ENCODE results near the gene VASN. TPM values are rescaled to one million over a fixed set of nuclear protein-coding genes. Genes with fewer than 3 reads are reported as not detected.
"Not testable (repeated sequence)": the region's sequence is repeated elsewhere in the genome, so short reads cannot be mapped to it uniquely, and the experiment has no call there.

The VASN gene
- total RNA-seq, 1 donor from 2014 or later: 37.6 TPM

DNA sequence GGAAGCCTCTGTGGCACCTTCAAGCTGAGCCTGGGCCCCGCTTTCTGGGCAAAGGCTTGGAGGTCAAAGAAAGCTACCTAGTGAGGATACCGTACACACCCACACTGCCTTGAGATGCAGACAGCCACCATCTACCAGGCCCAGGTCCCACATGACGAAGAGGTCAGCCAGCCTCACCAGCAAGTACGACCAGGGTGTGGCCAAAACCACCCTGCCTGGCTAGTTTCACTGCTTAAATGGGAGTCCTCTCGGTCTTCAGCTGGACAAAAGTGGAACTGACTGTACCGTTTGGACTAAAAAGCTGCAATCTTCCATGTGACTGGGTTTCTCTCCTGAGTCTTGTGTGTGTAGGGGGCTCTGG lies 21.6 kb downstream of the VASN start:
- Mint-ChIP-seq H3K4me3 (no peak overlapping the region), H3K27ac (peak overlapping the region; percentile 95)

GRCh38 chr16:4393850-4394249 lies 22.2 kb downstream of the VASN start:
- H3K4me3 Mint-ChIP-seq; H3K36me3 Mint-ChIP-seq; DNase-seq (ENCODE audit: low spot score in 2 of 2, unreplicated experiment in 2 of 2); H3K9me3 Mint-ChIP-seq; H3K27me3 Mint-ChIP-seq (ENCODE audit: low read depth): not testable (repeated sequence)
- Mint-ChIP-seq H3K27ac (peak overlapping the region; percentile 95), H3K4me1 (peaks cover 41% of the 10 kb centered on the region)

More for the DNA sequence above, 21.6 kb downstream of the VASN start:
- TF ChIP-seq CTCF (IDR thresholded peaks at IDR 0.05; ENCODE audit: unreplicated experiment): no peak
- DNase-seq (ENCODE audit: low spot score in 2 of 2, unreplicated experiment in 2 of 2): no peak
- H3K9me3 Mint-ChIP-seq: no peaks in the 10 kb centered on the region
- H3K27me3 Mint-ChIP-seq (ENCODE audit: low read depth): no peaks in the 10 kb centered on the region
- H3K36me3 Mint-ChIP-seq: peaks cover 5% of the 10 kb centered on the region
- peaks cover 43% of the 10 kb centered on the region for H3K4me1 Mint-ChIP-seq

- no peak for TF ChIP-seq CTCF (IDR thresholded peaks at IDR 0.05; ENCODE audit: unreplicated experiment)
- no peaks in the 10 kb centered on the region for H3K27me3 Mint-ChIP-seq (ENCODE audit: low read depth)
- H3K4me1 Mint-ChIP-seq: peaks cover 29% of the 10 kb centered on the region
- H3K4me3 Mint-ChIP-seq: no peak overlapping the region
- peaks cover 5% of the 10 kb centered on the region for H3K36me3 Mint-ChIP-seq
- H3K27ac Mint-ChIP-seq: peak overlapping the region; percentile 43
- H3K9me3 Mint-ChIP-seq: no peaks in the 10 kb centered on the region
- no peak for DNase-seq (ENCODE audit: low spot score in 2 of 2, unreplicated experiment in 2 of 2)
Measured at GRCh38 chr16:4395055-4395726, 23.5 kb downstream of the VASN start.

GRCh38 chr16:4399001-4399730 lies 27.5 kb downstream of the VASN start:
- H3K4me1 Mint-ChIP-seq: peaks cover 6% of the 10 kb centered on the region
- no peak overlapping the region for H3K4me3 Mint-ChIP-seq
- no peaks in the 10 kb centered on the region for H3K9me3 Mint-ChIP-seq
- no peak for TF ChIP-seq CTCF (IDR thresholded peaks at IDR 0.05; ENCODE audit: unreplicated experiment)
- H3K27ac Mint-ChIP-seq: no peak overlapping the region
- no peak for DNase-seq (ENCODE audit: low spot score in 2 of 2, unreplicated experiment in 2 of 2)
- no peaks in the 10 kb centered on the region for H3K27me3 Mint-ChIP-seq (ENCODE audit: low read depth)
- H3K36me3 Mint-ChIP-seq: peaks cover 8% of the 10 kb centered on the region

GRCh38 chr16:4401094-4401501 lies 29.4 kb downstream of the VASN start:
- Mint-ChIP-seq H3K36me3 (peaks cover 5% of the 10 kb centered on the region), H3K9me3 (no peaks in the 10 kb centered on the region), H3K4me3 (no peak overlapping the region), H3K27me3 (ENCODE audit: low read depth) (no peaks in the 10 kb centered on the region), H3K27ac (no peak overlapping the region), H3K4me1 (peaks cover 2% of the 10 kb centered on the region)
- TF ChIP-seq CTCF (IDR thresholded peaks at IDR 0.05; ENCODE audit: unreplicated experiment): no peak
- no peak for DNase-seq (ENCODE audit: low spot score in 2 of 2, unreplicated experiment in 2 of 2)

GRCh38 chr16:4401510-4401909 lies 29.9 kb downstream of the VASN start:
- H3K9me3 Mint-ChIP-seq: no peaks in the 10 kb centered on the region
- peaks cover 2% of the 10 kb centered on the region for H3K36me3 Mint-ChIP-seq
- no peak overlapping the region for H3K4me3 Mint-ChIP-seq
- no peaks in the 10 kb centered on the region for H3K27me3 Mint-ChIP-seq (ENCODE audit: low read depth)
- peaks cover 2% of the 10 kb centered on the region for H3K4me1 Mint-ChIP-seq
- DNase-seq (ENCODE audit: low spot score in 2 of 2, unreplicated experiment in 2 of 2): no peak
- no peak overlapping the region for H3K27ac Mint-ChIP-seq
- no peak for TF ChIP-seq CTCF (IDR thresholded peaks at IDR 0.05; ENCODE audit: unreplicated experiment)
